H9 (cell line): ENCODE data around the gene FBH1. TPM values are rescaled to one million over a fixed set of nuclear protein-coding genes. Genes with fewer than 3 reads are reported as not detected.

Experiments used
- DNase-seq: peaks from one replicate; pipeline ENCODE4 v3.0.0-alpha.2; 2017
- H2AFZ ChIP-seq: one replicate; pipeline ENCODE4 v1.6.1; 2013; ENCODE audit warnings: mild to moderate bottlenecking, low read length, control low read depth, moderate library complexity
- H2AK5ac ChIP-seq: 2 replicates; pipeline ENCODE4 v1.6.1; 2013; ENCODE audit warnings: low read length, control low read depth, mixed read lengths; ENCODE audit not compliant: insufficient read length
- H2BK120ac ChIP-seq: one replicate; pipeline ENCODE4 v1.6.1; 2013; ENCODE audit warnings: low read depth, mild to moderate bottlenecking, low read length, control low read depth, inconsistent platforms; ENCODE audit not compliant: poor library complexity, severe bottlenecking
- H2BK12ac ChIP-seq: 2 replicates; pipeline ENCODE4 v1.6.1; 2013; ENCODE audit warnings: low read length, control low read depth, mixed read lengths, low read depth; ENCODE audit not compliant: insufficient read length
- H2BK15ac ChIP-seq: 2 replicates; pipeline ENCODE4 v1.6.1; 2013; ENCODE audit warnings: low read depth, low read length, control low read depth
- H2BK20ac ChIP-seq: one replicate; pipeline ENCODE4 v1.6.1; 2013; ENCODE audit warnings: low read depth, mild to moderate bottlenecking, low read length, control low read depth, inconsistent platforms; ENCODE audit not compliant: poor library complexity, severe bottlenecking
- H2BK5ac ChIP-seq: 2 replicates; pipeline ENCODE4 v1.6.1; 2013; ENCODE audit warnings: low read length, control low read depth, mixed read lengths; ENCODE audit not compliant: insufficient read length
- H3K14ac ChIP-seq: 2 replicates; pipeline ENCODE4 v1.6.1; 2013; ENCODE audit warnings: low read length, control low read depth; ENCODE audit not compliant: insufficient read depth
- H3K18ac ChIP-seq: 2 replicates; pipeline ENCODE4 v1.6.1; 2013; ENCODE audit warnings: low read depth, mild to moderate bottlenecking, mixed read lengths, low read length, control low read depth; ENCODE audit not compliant: insufficient read length
- H3K23ac ChIP-seq: 2 replicates; pipeline ENCODE4 v1.6.1; 2013; ENCODE audit warnings: low read length, control low read depth, mixed read lengths, low read depth; ENCODE audit not compliant: insufficient read length
- H3K23me2 ChIP-seq: 2 replicates; pipeline ENCODE4 v1.6.1; 2013; ENCODE audit warnings: low read depth, mild to moderate bottlenecking, mixed read lengths, low read length, control low read depth; ENCODE audit not compliant: insufficient read length, poor library complexity, severe bottlenecking
- H3K27ac ChIP-seq: 2 replicates; pipeline ENCODE4 v1.5.1; 2013; ENCODE audit warnings: low read length, control low read depth, mixed read lengths, low read depth; ENCODE audit not compliant: insufficient read length
- H3K27me3 ChIP-seq: 2 replicates; pipeline ENCODE4 v1.6.1; 2013; ENCODE audit warnings: low read length, control low read depth, inconsistent platforms; ENCODE audit not compliant: insufficient read depth
- H3K4ac ChIP-seq: 2 replicates; pipeline ENCODE4 v1.6.1; 2013; ENCODE audit warnings: low read depth, mild to moderate bottlenecking, control low read depth, inconsistent platforms, low read length, moderate library complexity
- H3K4me1 ChIP-seq: 2 replicates; pipeline ENCODE4 v1.6.1; 2013; ENCODE audit warnings: low read length, control low read depth, inconsistent platforms; ENCODE audit not compliant: insufficient read depth
- H3K4me2 ChIP-seq: 2 replicates; pipeline ENCODE4 v1.6.1; 2013; ENCODE audit warnings: low read length, control low read depth, mixed read lengths; ENCODE audit not compliant: insufficient read length, insufficient read depth
- H3K56ac ChIP-seq: 2 replicates; pipeline ENCODE4 v1.6.1; 2013; ENCODE audit warnings: low read depth, mild to moderate bottlenecking, mixed read lengths, low read length, control low read depth; ENCODE audit not compliant: insufficient read length
- H3K79me1 ChIP-seq: 2 replicates; pipeline ENCODE4 v1.6.1; 2013; ENCODE audit warnings: low read depth, mild to moderate bottlenecking, moderate library complexity, low read length, control low read depth, inconsistent platforms; ENCODE audit not compliant: insufficient read depth, poor library complexity, severe bottlenecking
- H3K79me2 ChIP-seq: 2 replicates; pipeline ENCODE4 v1.6.1; 2013; ENCODE audit warnings: low read length, control low read depth, inconsistent platforms; ENCODE audit not compliant: insufficient read depth
- H3K9ac ChIP-seq: 2 replicates; pipeline ENCODE4 v1.6.1; 2013; ENCODE audit warnings: low read length, control low read depth, mixed read lengths; ENCODE audit not compliant: insufficient read length; ENCODE audit errors: extremely low read depth
- H3K9me3 ChIP-seq: one replicate; pipeline ENCODE4 v1.6.1; 2013; ENCODE audit warnings: low read depth, low read length, inconsistent platforms; ENCODE audit not compliant: control insufficient read depth
- H3T11ph ChIP-seq: one replicate; pipeline ENCODE4 v1.6.1; 2013; ENCODE audit warnings: mild to moderate bottlenecking, low read length, control low read depth, inconsistent platforms
- H4K20me1 ChIP-seq: one replicate; pipeline ENCODE4 v1.6.1; 2013; ENCODE audit not compliant: control insufficient read depth, insufficient read length, insufficient read depth
- H4K5ac ChIP-seq: 2 replicates; pipeline ENCODE4 v1.6.1; 2013; ENCODE audit warnings: low read depth, mild to moderate bottlenecking, mixed read lengths, low read length, control low read depth; ENCODE audit not compliant: insufficient read length
- H4K8ac ChIP-seq: replicated peaks from 2 replicates; pipeline ENCODE4 v1.6.1; 2013; ENCODE audit warnings: low read length, control low read depth, mixed read lengths, low read depth; ENCODE audit not compliant: insufficient read length
- H4K91ac ChIP-seq: 2 replicates; pipeline ENCODE4 v1.6.1; 2013; ENCODE audit warnings: low read depth, mild to moderate bottlenecking, moderate library complexity, mixed read lengths, low read length, control low read depth; ENCODE audit not compliant: insufficient read length
- H3K27ac Mint-ChIP-seq, 3 experiments: 2 replicates in 2 of 3; 3 replicates in 1 of 3; pipeline ENCODE4 v1.8.0; 2020 to 2021; ENCODE audit warnings: mixed read lengths in 3 of 3, mild to moderate bottlenecking in 1 of 3, moderate library complexity in 1 of 3
- H3K27me3 Mint-ChIP-seq: 2 replicates; pipeline ENCODE4 v1.8.0; 2021; ENCODE audit warnings: low read depth, mild to moderate bottlenecking, moderate library complexity, mixed read lengths
- H3K36me3 Mint-ChIP-seq, 3 experiments: 2 replicates in 2 of 3; 3 replicates in 1 of 3; pipeline ENCODE4 v1.8.0; 2020 to 2021; ENCODE audit warnings: low read depth in 3 of 3, mixed read lengths in 3 of 3; ENCODE audit not compliant: insufficient read depth in 1 of 3
- H3K4me1 Mint-ChIP-seq, 2 experiments: 2 replicates each; pipeline ENCODE4 v1.8.0; 2020; ENCODE audit warnings: mixed read lengths in 2 of 2
- H3K4me3 Mint-ChIP-seq, 2 experiments: 2 replicates in 1 of 2; 3 replicates in 1 of 2; pipeline ENCODE4 v1.8.0; 2020 to 2021; ENCODE audit warnings: mild to moderate bottlenecking in 2 of 2, mixed read lengths in 2 of 2, moderate library complexity in 1 of 2
- H3K9me3 Mint-ChIP-seq, 2 experiments: 2 replicates in 1 of 2; 3 replicates in 1 of 2; pipeline ENCODE4 v1.8.0; 2020; ENCODE audit warnings: mild to moderate bottlenecking in 2 of 2, mixed read lengths in 2 of 2, moderate library complexity in 1 of 2
- WGBS: extraction: QIAGEN DNeasy Blood & Tissue Kit; methylation state at CpG from one replicate; pipeline ENCODE4 v1.1.7; 2013; ENCODE audit warnings: missing lambda C conversion rate, low lambda C conversion rate, mixed read lengths; ENCODE audit not compliant: insufficient read length; ENCODE audit errors: extremely low coverage; 5-methylcytosine and 5-hydroxymethylcytosine counted together
- total RNA-seq: library from RNA; stranded (reverse); gene quantifications from 2 replicates; pipeline ENCODE4 v1.2.1, GENCODE V29; 2021
- TF ChIP-seq, protein P1 (sequence below): fragments of 200-600 bp; sonication (generic); conservative IDR thresholded peaks from 3 replicates; pipeline ENCODE4 v1.8.0; 2021; ENCODE audit warnings: antibody characterized with exemption, mild to moderate bottlenecking

The FBH1 gene
- total RNA-seq, 1 experiment from 2014 or later, result 52.2 TPM

DNA sequence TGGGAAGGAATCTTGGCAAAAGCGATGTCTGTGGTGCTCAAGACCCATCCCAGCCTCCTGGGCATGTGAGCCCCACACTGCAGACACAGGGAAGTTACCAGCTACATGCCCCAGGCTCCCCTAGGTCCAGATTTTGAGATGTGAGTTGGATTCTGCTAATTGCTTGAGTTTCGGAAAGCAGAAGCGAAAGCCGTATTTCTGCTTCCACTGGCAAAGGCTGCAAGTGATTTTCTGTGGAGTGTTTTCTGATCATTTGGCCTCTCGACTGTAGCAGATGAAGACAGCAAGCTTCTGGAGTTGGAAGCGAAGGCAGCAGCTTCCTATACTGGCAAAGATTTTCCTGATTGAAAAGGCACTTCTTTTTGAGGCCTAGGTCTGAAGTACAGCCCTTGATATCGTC, 30.0 kb upstream of the FBH1 start:
- Histone ChIP-seq H4K5ac (no peak overlapping the region), H3K4me1 (no peaks in the 10 kb centered on the region), H3K18ac (no peak overlapping the region), H2BK120ac (no peak overlapping the region), H2AFZ (no peak overlapping the region), H3K4me2 (no peak overlapping the region), H3K27ac (no peak overlapping the region), H3T11ph (no peak overlapping the region), H2BK5ac (no peak overlapping the region), H3K56ac (no peak overlapping the region), H3K23ac (no peak overlapping the region), H3K9me3 (no peaks in the 10 kb centered on the region), H2BK12ac (no peak overlapping the region), H4K91ac (no peak overlapping the region), H3K79me1 (no peaks in the 10 kb centered on the region), H3K4ac (no peak overlapping the region), H2AK5ac (no peak overlapping the region), H4K20me1 (no peaks in the 10 kb centered on the region), H4K8ac (no peak overlapping the region), H3K14ac (no peak overlapping the region), H3K27me3 (no peaks in the 10 kb centered on the region; the same call in 1 of the 2 replicates), H2BK20ac (no peak overlapping the region), H3K79me2 (no peaks in the 10 kb centered on the region), H3K9ac (no peak overlapping the region), H3K23me2 (no peaks in the 10 kb centered on the region), H2BK15ac (no peak overlapping the region)
- DNase-seq, result no peak
- H3K4me1 Mint-ChIP-seq, result peaks cover 0 to 3% of the 10 kb centered on the region in 2 experiments; a peak in 3 of 4 replicates
- H3K9me3 Mint-ChIP-seq, result peaks cover 0 to 3% of the 10 kb centered on the region in 2 experiments; a peak in 2 of 5 replicates
- H3K4me3 Mint-ChIP-seq, result no peak overlapping the region
- no peak overlapping the region for H3K27ac Mint-ChIP-seq
- TF ChIP-seq, protein P1, sequence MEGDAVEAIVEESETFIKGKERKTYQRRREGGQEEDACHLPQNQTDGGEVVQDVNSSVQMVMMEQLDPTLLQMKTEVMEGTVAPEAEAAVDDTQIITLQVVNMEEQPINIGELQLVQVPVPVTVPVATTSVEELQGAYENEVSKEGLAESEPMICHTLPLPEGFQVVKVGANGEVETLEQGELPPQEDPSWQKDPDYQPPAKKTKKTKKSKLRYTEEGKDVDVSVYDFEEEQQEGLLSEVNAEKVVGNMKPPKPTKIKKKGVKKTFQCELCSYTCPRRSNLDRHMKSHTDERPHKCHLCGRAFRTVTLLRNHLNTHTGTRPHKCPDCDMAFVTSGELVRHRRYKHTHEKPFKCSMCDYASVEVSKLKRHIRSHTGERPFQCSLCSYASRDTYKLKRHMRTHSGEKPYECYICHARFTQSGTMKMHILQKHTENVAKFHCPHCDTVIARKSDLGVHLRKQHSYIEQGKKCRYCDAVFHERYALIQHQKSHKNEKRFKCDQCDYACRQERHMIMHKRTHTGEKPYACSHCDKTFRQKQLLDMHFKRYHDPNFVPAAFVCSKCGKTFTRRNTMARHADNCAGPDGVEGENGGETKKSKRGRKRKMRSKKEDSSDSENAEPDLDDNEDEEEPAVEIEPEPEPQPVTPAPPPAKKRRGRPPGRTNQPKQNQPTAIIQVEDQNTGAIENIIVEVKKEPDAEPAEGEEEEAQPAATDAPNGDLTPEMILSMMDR, result no peak
- no peaks in the 10 kb centered on the region for H3K27me3 Mint-ChIP-seq
- peaks cover 13 to 22% (median 15%) of the 10 kb centered on the region in 3 experiments; a peak in 5 of 7 replicates for H3K36me3 Mint-ChIP-seq
- WGBS, result no CpG with 5 or more reads among the region's 7 CpGs
